ENCODE data around the gene TENM4.

GRCh38 chr11:78831571-78831970 lies 609.3 kb downstream of the TENM4 start:
- TF ChIP-seq CTCF (IDR thresholded peaks at IDR 0.05) (no peak), POLR2AphosphoS5 (IDR thresholded peaks at IDR 0.05; ENCODE audit: low read depth, low read length) (no peak), REST (IDR thresholded peaks at IDR 0.05; ENCODE audit: insufficient read depth in 1 of 2, low read depth in 2 of 2, low read length in 1 of 2) (no peak), SIN3A (IDR thresholded peaks at IDR 0.05; ENCODE audit: borderline replicate concordance, insufficient read depth, low read depth, low read length) (no peak)
